Motor neuron (in vitro differentiated cells): Measurements from ENCODE around the gene ZSWIM5. TPM values are rescaled to one million over a fixed set of nuclear protein-coding genes. Genes with fewer than 3 reads are reported as not detected.
A peak's percentile ranks its signal among the peaks of the same experiment; 100 is the strongest.

Experiments
- ATAC-seq, 8 experiments: fragments of 200-7000 bp; cut with Tn5 transposase; replicated peaks in 6 of 8; 2 replicates each; pipeline ENCODE4 v1.8.0; 2021; ENCODE audit warnings: mild to moderate bottlenecking in 8 of 8, moderate library complexity in 8 of 8
- H3K27ac ChIP-seq, 2 donors: fragments of 250-450 bp; sonication (Bioruptor Pico); 2 replicates each; pipeline ENCODE4 v1.9.0; 2021; ENCODE audit warnings: antibody characterized with exemption in 2 of 2, mild to moderate bottlenecking in 2 of 2, moderate library complexity in 1 of 2
- H3K4me1 ChIP-seq, 2 donors: fragments of 250-450 bp; sonication (Bioruptor Pico); replicated peaks in 1 of 2; 2 replicates each; pipeline ENCODE4 v1.6.1; 2021; ENCODE audit warnings: antibody characterized with exemption in 2 of 2, mild to moderate bottlenecking in 2 of 2, moderate library complexity in 1 of 2
- H3K4me3 ChIP-seq, 5 donors: fragments of 250-450 bp; sonication (Bioruptor Pico); 2 replicates each; pipeline ENCODE4 v1.9.0; 2021; ENCODE audit warnings: antibody characterized with exemption in 5 of 5, mild to moderate bottlenecking in 5 of 5, moderate library complexity in 4 of 5
- WGBS, 10 experiments: fragments of 450-650 bp; shearing (Covaris generic); methylation state at CpG; one replicate each; pipeline ENCODE4 v1.0.0; 2022; 5-methylcytosine and 5-hydroxymethylcytosine counted together
- in situ Hi-C, 9 experiments: fragments of 400-800 bp; cut with MboI; loops; one replicate each; pipeline ENCODE4 v1.15.0; 2021; ENCODE audit warnings: low sequenced_read_pairs in 9 of 9, low pct_unique_long_range_greater_than_20kb in 2 of 9; ENCODE audit not compliant: unreplicated experiment in 9 of 9
- total RNA-seq, 8 experiments: library from RNA; unstranded; fragments of 300-600 nt; gene quantifications; 2 replicates each; pipeline versions ENCODE4 v1.2.3 to v1.2.4, GENCODE V29; 2022

ZSWIM5 gene
- total RNA-seq, 8 experiments from 2014 or later = 0.35 to 30.9 (median 15.2) TPM

DNA sequence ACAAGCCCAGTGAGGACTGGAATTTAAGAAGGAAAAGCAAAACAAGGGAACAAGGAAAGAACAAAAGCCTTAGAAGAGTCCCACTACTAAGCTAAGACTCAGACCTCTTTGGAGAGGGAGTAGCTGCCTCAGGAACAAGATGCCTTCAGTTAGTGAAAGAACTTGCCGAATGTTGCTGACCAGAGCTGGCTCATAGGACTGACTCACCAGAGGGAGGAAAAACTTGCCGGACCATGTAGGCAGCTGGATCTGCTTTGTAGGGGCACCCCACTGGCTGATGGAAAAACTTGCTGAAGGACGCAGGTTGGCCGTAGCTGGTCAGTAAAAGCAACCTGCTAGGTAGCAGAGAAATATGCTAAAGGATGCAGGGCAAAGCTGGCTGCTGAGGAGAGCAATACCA, 15.3 kb upstream of the ZSWIM5 start:
- in situ Hi-C loops = no loop called here
- H3K4me1 ChIP-seq = no peaks in the 10 kb centered on the region
- no peak overlapping the region for H3K4me3 ChIP-seq
- H3K27ac ChIP-seq = no peak overlapping the region
- 40 to 95% (median 76%) methylated on average over 1 to 4 of the region's 4 CpGs; no CpG with 5 or more reads in 1 of the 10 experiments for whole genome bisulfite sequencing, 10 experiments
- no peak for ATAC-seq

DNA sequence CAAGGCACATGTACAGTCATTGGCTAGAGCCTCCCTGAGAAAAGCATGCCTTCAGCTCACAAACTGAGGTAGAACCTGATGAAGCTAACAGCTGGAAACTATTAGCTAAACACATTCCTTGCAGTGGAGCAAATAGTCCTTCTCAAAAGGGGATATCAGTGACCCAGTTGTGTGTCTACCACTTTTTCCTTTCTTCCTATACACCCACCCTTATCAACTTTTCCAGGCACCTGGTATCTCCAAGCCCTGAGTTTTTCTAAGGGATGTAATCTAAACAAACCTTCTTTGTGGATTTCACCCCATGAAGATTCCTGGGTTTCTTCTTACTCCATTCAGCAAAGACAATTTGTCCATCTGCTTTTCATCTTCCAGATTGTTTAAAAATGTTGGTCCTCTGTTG, 10.5 kb upstream of the ZSWIM5 start:
- Histone ChIP-seq H3K4me3 (no peak overlapping the region), H3K27ac (no peak overlapping the region), H3K4me1 (no peaks in the 10 kb centered on the region)
- ATAC-seq = no peak
- in situ Hi-C loops = no loop called here

DNA sequence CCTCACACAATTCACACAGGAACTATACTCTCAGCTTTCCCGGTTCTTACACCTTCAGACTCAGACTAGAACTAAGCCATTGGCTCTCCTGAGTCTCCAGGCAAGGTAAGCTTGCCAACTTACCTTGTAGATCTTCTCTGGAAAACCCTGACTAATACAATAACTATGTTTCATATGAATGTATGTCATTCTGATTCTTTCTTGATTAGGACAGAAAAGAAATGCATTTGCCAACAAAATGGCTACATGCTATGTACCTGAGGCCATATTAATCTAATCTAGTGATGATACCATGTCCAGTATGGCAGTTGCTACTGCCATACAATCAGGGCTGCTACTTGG, 9.8 kb upstream of the ZSWIM5 start:
- H3K4me3 ChIP-seq = no peak overlapping the region
- H3K27ac ChIP-seq = no peak overlapping the region
- ATAC-seq = no peak
- WGBS, 10 experiments = 17 to 100% (median 63%) methylated on average over 1 of the region's 1 CpG; no CpG with 5 or more reads in 4 of the 10 experiments
- no peaks in the 10 kb centered on the region for H3K4me1 ChIP-seq
- in situ Hi-C loops = no loop called here

DNA sequence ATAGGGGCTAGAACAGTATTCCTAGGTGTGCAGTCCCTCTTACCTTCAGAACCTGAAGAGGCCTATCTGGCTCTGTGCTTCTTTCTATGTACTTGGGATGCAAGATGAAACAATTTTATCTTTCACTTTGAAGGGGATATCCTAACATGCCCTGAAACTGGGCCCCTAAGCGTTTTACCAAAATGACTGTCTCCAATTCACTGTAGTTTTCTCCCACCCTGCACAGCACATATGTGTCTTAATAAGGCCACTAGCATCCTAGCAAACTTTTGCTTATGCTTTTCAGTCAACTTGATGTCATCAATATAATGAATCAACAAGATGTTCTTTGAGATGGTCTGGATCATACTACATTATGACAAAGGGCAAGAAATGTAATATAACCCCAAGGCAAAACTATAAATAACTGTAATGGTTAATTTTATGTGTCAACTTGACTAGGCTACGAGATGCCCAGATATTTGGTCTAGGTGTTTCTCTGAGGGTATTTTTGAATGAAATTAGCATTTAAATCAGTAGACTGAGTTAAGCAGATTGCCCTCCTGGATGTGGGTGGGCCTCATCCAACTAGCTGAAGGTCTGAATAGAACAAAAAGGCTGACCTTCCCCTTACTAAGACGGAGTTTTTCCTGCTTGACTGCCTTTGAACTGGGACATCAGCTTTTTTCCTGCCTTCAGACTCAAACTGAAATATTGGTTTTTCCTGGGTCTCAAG, 9.2 kb upstream of the ZSWIM5 start:
- no peak overlapping the region for H3K4me3 ChIP-seq
- in situ Hi-C loops = no loop called here
- no peak overlapping the region for H3K27ac ChIP-seq
- no peaks in the 10 kb centered on the region for H3K4me1 ChIP-seq
- no peak for ATAC-seq
- WGBS, 10 experiments = 11 to 86% (median 58%) methylated on average over 1 to 3 of the region's 3 CpGs

DNA sequence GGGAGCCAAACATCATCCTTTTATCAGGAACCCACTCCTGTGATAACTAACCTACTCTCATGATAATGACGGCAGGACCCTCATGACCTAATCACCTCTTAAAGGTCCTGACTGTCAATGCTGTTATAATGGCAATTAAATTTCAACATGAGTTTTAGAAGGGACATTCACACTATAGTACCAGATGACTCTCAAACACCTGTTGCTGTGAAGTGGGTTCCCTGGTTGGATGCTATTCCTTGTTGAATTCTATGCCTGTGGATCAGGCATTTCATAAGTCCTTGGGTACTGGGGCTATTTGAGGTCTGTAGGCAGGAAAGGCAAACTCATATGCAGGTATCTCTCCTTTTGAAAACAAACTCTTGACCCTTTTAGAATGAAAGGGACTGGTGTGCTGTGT, 7.5 kb upstream of the ZSWIM5 start:
- Histone ChIP-seq H3K4me1 (no peaks in the 10 kb centered on the region), H3K27ac (no peak overlapping the region), H3K4me3 (no peak overlapping the region)
- ATAC-seq = no peak
- WGBS, 10 experiments = 75 to 100% (median 87%) methylated on average over 1 of the region's 1 CpG; no CpG with 5 or more reads in 6 of the 10 experiments
- in situ Hi-C loops = no loop called here

DNA sequence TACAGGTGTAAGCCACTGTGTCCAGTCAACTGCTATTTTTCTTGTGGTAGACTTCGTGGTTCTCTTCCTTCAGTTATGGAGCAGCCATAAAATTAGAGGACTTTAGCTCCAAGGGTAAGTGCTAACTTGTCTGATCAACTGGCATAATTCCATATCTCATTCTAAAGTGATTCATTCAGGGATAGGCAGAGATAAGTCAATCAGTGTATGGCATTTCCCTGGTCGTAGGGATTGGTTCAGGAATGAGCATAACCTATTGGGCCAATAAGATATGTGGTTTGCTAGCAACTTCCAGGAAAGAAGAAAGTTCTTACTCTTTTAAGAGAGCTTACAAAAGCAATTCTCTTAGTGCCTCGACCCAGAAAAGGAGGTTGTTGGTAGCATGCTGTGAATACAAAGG, 4.7 kb upstream of the ZSWIM5 start:
- ATAC-seq = no peak
- H3K4me3 ChIP-seq = no peak overlapping the region
- no peak overlapping the region for H3K27ac ChIP-seq
- peaks cover 0 to 3% of the 10 kb centered on the region in 2 donors for H3K4me1 ChIP-seq
- in situ Hi-C loops = no loop called here
- 0 to 90% (median 46%) methylated on average over 1 to 3 of the region's 3 CpGs; no CpG with 5 or more reads in 1 of the 10 experiments for WGBS, 10 experiments

DNA sequence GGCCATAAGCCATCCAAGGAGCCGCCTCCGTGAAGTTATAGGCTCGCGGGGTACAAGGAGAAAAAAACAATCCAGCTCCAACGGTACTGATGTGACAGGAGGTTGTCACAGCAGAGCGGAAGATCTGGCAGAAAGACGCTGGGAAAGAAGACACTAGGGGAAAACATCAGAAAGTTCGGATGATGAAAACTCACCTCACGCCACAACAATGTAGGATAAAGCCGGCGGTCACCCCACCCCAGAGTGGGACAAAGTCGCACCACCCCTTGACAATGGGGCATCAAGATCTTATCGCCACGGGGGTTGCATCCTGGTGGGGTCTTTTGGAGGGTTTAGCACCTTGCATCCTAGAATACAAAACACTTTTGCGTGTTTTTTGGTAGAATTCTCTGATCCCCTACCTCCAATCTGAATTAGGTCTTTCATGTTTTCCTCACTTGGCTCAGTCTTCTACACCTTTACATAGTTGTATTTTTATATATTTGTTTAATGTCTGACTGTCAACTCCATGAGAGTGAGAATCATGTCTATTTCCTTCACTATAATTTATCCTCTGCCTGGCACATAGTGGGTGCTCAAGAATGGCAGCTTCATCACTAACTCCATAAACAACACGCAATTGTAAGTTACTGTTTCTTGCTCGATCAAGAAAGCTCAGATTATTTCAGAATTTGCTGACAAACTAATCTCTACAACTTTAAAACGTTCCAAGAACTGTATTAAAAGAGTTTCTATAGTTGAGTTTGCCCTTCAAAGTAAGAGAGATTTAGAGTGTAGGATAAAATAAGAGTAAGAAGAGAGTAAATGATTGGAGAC, 611 bp upstream of the ZSWIM5 start:
- 0 to 75% (median 17%) methylated on average over 1 to 18 of the region's 18 CpGs for WGBS, 10 experiments
- H3K27ac ChIP-seq = peak overlapping the region; percentile 91
- no peak for ATAC-seq

DNA sequence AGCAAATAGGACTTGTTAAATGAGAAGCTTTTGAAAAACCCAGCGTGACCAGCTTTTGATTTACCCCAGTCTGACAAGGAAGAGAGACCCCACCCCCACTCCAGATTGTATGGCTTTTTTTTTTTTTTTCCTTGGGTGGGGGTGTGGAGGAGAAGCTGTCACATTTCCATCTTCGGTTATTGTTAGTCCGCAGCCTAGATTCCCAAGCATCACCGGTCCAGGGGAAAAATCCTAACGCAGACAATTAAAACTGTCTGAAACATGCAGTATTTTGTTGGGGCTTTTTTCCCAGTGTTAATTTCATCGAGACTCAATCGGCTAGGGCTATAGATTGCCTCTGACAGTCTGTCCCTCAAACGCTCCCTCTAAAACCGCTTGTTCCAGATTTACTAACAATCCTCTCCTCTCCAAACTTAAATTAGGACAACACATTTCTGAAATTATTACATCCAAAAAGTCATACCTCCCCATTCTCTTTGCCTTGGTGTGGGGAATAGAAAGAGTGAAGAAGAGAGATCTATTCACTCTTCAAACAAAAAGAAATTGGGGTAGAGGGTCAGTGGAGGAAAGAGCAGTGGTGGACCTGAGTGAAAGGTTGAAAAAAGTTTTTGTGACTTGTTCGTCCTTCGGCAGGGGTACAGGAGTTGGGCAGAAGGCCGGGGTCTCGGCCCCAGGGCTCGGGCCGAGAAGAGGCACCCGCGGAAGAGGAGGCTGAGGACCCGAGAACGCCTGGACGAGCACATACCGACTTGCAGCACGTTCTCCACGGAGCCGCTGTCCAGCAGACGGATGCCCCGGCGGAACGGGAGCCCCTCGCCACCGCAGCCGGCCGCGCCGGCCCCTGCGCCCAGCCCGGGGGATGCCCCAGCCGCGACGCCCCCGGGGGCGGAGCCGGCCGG, 1.1 kb downstream of the ZSWIM5 start:
- peak overlapping the region; percentile 91 for H3K27ac ChIP-seq
- H3K4me3 ChIP-seq = peak overlapping the region; percentile 74 to 98 (median 93)
- ATAC-seq = peak in 5 of 8 experiments; percentile 12 to 50 (median 14)
- 0 to 19% (median 1%) methylated on average over 4 to 16 of the region's 43 CpGs for WGBS, 10 experiments
- in situ Hi-C loops = no loop called here
- peaks cover 0 to 18% of the 10 kb centered on the region in 2 donors for H3K4me1 ChIP-seq

More for the DNA sequence above, 611 bp upstream of the ZSWIM5 start:
- Histone ChIP-seq H3K4me1 (peaks cover 0 to 18% of the 10 kb centered on the region in 2 donors), H3K4me3 (peak overlapping the region; percentile 74 to 98 (median 93))
- in situ Hi-C loops = no loop called here

DNA sequence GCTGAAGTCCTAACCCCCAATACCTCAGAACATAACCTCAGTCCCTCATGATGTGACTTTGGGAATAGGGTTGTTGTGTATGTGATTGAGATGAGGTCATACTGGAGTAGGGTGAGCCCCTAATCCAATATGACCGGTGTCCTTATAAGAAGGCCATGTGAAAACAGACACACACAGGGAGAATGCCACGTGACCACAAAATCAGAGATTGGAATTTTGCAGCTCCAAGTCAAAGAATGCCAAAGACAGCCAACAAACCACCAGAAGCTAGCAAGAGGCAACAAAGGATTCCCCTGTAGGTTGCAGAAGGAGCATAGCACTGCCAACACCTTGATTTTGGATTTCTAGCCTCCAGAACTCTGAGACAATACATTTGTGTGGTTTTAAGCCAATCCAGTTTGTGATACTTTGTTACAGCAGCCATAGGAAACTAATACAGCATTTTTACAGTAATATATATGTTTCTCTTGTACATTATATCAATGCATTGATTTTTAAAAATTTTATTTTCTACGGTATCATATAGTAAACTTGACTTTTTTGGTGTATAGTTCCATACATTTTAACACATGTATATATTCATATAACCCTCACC, 5.4 kb downstream of the ZSWIM5 start:
- Histone ChIP-seq H3K27ac (no peak overlapping the region), H3K4me3 (no peak overlapping the region), H3K4me1 (peaks cover 0 to 15% of the 10 kb centered on the region in 2 donors)
- in situ Hi-C loops = no loop called here
- WGBS, 10 experiments = 25 to 100% (median 81%) methylated on average over 1 to 3 of the region's 3 CpGs
- ATAC-seq = no peak

DNA sequence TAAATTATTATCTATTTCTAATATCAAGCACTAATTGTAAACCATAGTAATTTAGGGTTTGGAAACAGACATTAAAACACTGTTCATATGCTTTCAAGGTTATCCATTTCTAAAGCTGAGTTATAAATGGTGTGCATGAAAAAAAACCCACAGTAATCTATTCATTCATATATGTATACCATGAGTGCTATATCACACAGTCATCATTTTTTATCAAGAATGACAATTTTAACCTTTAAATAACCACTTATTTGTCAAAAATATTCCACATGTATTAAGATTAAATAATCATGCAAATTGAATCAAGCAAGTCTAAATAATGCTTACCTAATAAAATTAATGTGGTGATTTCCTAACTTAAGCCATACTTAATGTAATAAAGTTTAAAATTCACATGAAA, 6.0 kb downstream of the ZSWIM5 start:
- in situ Hi-C loops = no loop called here
- Histone ChIP-seq H3K4me1 (peaks cover 0 to 15% of the 10 kb centered on the region in 2 donors), H3K27ac (no peak overlapping the region), H3K4me3 (no peak overlapping the region)
- no peak for ATAC-seq

DNA sequence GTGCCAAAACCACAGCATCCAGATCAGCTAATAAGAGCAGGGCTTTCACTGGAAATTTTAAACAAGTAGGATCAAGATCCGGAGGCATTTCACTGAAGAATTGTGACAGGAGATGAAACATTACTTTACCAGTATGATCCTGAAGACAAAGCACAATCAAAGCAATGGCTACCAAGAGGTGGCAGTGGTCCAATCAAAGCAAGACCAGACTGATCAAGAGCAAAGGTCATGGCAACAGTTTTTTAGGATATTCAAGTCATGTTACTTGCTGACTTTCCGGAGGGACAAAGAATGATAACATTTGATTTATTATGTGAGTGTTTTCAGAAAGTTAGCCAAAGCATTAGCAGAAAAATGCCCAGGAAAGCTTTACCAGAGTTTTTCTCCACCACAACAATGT, 8.2 kb downstream of the ZSWIM5 start:
- in situ Hi-C loops = no loop called here
- Histone ChIP-seq H3K4me3 (no peak overlapping the region), H3K27ac (no peak overlapping the region), H3K4me1 (peaks cover 0 to 6% of the 10 kb centered on the region in 2 donors)
- no peak for ATAC-seq
- WGBS, 10 experiments = 7 to 86% (median 73%) methylated on average over 1 to 2 of the region's 2 CpGs; no CpG with 5 or more reads in 3 of the 10 experiments

DNA sequence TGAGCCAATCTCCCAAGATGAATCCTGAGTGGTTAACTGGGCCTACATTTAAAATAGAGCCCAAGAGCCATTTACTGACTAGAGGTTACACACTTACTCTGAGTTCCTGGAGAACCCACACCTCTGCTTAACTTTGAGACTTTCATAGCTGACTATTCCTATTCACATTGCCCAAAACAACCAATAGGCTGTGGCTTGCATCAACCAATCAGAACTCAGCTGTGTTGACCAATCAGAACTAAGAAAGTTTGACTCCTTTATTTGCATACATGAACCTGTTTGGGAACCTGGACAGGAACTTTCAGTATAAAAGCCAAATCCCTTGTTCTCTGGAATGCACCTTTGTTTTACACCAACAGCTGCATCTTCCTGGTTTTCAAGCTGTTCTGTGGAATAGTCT, 9.5 kb downstream of the ZSWIM5 start:
- Histone ChIP-seq H3K4me1 (no peaks in the 10 kb centered on the region), H3K4me3 (no peak overlapping the region), H3K27ac (no peak overlapping the region)
- in situ Hi-C loops = no loop called here
- ATAC-seq = no peak

DNA sequence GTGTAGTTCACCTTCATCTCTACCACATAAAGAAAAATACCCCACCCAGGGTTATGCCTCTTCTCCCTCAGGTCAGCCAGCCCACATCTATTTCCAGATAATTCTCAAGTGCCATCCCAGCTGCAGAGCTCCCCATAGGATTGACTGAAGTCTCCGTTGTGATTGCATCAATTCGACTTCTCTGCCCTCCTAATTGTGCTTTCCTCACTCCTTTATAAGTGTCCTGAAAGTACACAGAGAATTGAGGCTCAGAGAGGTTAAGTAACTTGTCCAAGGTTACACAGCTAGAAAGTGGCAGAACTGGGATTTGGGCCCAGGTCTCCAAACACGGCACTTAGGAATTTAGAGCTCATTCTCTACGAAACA, 15.0 kb downstream of the ZSWIM5 start:
- in situ Hi-C loops = no loop called here
- no peak for ATAC-seq
- no peaks in the 10 kb centered on the region for H3K4me1 ChIP-seq
- no peak overlapping the region for H3K27ac ChIP-seq
- WGBS, 10 experiments = 20 to 92% (median 84%) methylated on average over 1 to 4 of the region's 4 CpGs; no CpG with 5 or more reads in 2 of the 10 experiments
- H3K4me3 ChIP-seq = no peak overlapping the region
